Islet precursor cell (in vitro differentiated cells): ENCODE measurements around the gene FGF8.
"Not testable (repeated sequence)": the region's sequence is repeated elsewhere in the genome, so short reads cannot be mapped to it uniquely, and the experiment has no call there.

Source experiments
- DNase-seq: peaks from one replicate; pipeline ENCODE4 v3.0.0-alpha.2; 2018

FGF8 gene, protein sequence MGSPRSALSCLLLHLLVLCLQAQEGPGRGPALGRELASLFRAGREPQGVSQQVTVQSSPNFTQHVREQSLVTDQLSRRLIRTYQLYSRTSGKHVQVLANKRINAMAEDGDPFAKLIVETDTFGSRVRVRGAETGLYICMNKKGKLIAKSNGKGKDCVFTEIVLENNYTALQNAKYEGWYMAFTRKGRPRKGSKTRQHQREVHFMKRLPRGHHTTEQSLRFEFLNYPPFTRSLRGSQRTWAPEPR

DNA sequence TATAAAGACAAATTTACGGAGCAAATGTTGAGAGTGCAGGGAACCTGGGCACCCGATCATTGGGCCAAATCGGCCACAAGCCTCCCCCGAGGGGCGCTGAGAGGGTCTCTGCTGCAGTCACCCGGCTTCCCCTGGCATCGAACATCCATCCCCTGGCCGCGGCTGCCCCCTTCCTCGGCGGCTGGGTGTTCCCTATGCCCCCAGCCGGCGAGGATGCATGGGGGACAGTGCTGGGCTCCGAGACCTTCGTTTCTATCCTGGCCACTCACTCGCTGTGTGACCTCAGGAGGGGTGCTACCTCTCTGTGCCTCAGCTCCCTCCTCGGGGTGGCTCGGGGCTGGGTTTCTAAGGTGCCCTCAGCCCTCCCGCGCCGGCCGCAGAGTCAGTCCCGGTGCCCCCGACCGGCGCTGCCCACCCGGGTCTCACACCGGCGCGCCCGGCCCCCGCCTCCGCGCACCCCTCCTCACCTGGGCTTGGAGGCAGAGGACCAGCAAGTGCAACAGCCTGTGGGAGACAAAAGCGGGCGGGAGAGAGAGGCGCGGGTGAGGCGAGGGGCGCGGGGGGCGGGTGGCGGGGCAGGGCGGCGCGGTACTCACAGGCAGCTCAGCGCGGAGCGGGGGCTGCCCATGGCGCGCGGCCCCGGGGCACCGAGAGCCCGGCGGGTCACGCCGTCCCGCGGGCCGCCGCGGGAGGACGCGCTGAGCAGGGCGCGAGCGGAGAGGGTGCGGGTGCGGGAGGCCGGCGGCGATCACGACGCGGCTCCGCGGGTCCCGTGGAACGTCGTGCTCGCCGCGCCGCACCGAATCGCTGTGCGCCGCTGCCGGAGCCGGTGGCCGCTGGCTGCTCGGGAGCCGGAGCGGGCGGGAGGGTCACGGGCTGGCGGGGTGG, at the start of gene FGF8:
Gene FGF8, minus strand, starts transcription at position 842 of the 888 bp plus-strand sequence. Its CDS starts 214 bp downstream, at position 628.
- no peak for DNase-seq

DNA sequence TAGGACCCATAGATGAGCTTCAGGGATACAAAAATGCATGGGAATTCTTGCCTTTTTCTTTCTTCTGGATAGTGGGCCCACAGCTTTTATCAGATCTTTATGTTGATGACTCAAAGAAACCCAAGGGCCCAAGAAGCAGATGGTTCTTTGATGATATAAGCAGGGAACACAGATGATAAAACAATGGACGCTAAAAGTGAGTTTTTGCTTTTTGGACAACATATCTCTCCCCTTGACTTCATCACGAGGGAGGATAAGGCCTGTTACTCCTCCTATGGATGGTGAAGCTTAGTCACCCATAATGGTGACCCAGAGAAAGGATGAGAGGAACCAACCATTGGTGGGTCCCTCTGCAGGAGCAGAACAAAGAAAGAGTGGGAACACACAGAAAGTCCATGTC, 48.8 kb upstream of the FGF8 start:
- DNase-seq, result no peak

DNA sequence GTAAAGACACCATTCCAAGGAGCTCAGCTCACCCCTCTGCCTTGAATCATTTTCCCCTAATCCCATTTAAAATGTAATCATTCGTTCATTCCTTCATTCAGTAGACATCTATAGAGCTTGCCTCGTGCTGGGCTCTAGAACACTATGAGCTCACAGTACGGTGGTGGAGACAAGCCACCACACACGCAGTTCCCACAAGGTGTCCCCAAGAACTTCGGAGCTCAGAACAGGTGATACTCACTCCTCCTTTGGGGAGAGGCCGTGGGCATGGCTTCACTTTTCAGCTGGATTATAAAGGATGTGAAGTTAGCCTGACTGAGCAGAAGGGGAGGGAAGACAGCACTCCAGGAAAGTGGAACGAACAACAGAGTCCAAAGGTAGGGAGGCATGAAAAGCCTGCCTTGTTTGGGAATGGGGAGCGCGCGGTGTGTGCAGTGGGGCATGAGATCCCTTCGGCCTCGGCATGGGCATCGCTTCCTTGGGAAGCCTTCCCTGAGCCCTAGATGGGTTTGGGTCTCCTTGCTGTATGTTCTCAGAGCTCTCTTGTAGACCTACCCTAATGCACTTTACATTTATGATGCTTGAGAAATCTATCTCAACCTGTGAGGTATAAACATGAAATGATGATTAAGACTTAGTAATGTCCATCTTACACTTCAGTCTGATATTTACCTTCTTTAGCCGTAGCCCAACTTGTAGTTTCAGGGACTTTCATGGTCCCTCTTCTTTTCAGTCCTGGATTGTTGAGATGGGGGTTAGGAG, 43.1 kb upstream of the FGF8 start:
- DNase-seq, result no peak

DNA sequence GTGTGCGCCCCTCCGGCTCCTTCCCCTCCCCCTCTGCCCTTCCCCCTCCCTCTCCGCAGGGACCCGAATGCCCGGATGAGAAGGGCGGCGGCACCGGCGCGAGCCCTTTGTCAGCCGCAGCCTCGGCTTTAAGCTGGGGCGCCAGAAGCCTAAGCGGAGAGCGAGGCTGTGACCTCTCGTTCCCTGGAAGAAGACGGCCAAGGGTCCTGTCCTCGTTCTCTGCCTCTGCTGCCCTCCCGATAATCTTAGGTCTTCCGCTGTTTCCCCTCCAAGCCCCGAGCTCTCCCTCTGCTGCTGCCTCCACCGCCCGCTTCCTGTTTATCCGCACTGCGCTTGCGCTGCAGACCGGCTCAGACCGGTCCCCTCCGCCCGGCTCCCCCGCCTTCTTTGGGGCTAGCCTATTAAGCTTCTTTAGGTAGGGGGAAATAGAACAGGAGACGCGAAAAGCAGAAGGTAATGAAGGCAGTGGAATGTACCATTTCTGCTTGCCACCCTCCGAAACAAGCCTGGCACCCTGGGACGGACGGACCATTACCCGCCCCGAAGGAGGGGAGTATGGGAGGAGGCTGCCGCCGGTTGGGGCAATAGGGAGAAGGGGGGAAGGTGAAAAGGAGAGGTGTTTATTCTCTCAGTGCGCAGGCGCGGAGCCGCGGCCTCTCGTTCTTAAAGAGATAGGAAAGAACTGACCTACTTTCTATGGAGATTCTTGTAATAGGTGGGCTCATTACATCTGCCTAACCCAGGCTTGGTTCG, 42.4 kb upstream of the FGF8 start, which contains the start of gene OGA:
Gene OGA, minus strand, starts transcription at position 326 of the 753 bp plus-strand sequence. CDS start 422 bp downstream, outside the sequence.
- DNase-seq, result peak; percentile 100

DNA sequence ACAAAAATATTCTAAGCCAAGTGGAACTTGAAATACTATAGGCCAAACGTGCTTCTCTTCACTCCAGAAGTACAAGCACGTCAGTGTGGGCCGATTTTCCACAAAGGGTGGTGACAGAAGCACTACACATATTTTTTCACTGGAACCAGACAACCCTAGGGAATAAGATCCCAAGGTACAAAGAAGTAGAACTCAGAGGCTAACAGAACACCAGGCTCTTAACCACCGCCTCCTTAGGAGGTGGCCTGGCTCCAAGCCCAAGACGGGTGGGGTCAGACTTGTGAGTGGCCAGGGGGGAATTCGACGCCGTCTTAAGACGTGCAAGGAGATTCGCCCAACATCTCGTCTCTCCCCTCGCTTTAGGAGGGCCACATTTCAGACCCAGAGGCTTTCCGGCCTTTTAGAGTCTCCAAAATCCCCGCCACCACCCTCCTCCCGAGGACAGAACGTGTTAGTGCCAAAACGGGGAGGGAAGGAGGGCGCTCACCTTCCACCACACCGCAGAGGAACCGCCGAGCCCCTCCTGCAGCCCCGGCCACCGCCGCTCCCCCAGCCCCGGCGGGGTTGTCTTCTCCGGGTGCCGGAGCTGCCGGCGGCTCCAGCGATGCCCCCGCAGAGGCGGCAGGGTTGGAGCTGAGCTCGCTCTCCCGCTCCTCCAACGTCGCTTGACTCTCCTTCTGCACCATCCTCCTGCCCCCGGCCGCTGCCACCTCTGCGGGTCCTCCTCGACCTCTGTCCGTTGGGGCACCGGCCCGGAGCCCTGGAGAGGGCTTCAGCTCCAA, 41.6 kb upstream of the FGF8 start:
- peak; percentile 80 for DNase-seq

DNA sequence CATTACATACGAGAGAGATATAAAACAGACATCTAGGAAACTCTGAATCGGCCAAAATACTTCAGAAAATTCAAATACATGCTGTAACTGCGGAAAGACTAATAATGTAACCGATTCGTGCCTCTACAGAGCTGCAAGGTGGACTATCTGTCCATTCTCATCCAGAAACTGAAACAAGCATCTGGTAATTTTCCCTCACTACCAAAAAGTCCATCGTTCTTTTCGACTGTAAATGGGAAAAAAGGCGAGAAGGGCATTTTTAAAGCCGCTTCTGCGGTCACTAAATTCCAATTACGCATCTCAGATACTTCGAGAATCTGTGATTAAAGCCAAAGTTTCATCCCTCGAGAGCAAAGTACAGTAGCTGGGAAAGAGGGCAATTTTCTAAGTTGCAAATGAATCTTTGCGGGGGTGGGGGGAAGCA, 41.0 kb upstream of the FGF8 start:
- DNase-seq, result no peak

DNA sequence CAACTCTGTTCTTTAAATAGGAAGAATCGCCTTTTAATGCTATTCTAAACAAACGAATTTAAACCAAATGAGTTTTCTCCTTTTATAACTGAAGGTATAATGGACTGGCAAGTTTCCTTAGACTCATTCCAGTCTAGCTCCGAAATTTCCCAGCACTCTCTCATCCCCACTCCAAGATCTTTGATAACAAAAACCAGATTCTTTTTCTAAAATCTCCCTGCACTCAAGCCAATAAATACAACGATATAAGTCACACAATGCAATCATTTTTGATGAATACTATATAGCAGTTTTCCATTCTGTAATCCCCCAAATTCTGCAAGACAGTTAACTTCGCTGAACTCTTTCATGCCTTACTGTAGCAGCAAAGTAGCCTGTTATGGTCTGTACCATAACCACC, 40.5 kb upstream of the FGF8 start:
- no peak for DNase-seq

DNA sequence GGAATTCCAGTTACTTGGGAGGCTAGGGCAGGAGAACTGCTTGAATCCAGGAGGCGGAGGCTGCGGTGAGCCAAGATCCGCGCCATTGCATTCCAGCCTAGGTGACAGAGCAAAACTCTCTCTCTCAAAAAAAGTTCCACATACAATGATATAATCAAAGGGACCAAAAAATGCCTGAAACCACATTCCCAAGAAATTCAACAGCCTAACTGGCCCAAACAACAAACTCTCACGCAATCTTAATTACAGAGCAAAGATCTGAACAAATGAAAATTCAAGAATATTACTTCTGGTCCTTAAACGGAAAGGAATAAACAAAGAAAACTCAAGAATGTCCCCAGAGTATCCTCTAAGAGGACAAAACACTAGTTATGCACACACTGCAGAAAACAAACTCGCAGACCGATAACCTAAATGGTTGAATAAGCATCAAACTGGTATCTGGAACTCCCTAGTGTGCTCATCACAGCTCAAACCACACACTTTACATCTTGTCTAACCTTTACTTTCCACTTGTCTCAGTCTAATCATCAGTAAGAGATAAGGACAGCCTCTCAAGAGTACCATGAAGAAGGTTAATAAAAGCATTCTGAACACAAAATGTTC, 38.7 kb upstream of the FGF8 start:
- no peak for DNase-seq

DNA sequence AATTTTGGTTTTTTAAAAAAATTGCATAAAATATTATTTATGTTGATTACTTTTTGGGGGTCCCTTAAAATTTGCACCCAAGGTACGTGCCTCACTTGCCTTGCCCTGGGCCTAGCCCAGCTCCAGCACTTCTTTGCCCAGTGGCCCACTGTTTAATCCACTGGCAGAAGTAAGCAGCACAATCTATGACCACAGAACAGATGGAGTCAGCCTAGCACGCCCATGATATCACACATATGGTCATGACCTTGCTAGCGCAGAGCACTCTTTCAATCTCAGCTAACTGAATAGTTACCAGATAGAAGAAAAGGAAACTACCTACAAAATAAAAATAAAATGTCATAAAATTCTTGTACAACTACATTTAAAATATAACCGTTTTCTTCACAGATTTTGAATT, 36.7 kb upstream of the FGF8 start:
- DNase-seq, result no peak

DNA sequence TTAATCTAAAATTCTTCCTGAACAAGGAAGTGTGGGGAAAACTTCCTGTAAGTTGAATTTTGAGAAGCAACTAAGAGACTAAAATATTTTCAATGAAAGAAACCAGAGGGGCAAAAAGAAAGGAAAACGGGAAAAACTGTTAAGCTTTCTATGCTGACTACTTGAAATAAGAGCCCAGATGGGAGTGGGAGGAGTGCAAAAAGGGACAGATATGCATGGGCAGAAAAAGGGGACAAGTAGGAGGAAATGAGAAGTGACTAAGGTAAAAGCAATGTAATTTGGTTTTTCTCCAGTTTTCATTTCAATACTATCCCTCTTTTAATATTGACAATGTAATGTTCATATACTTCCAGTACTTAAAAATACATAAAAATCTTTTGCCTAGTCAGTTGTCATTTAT, 31.2 kb upstream of the FGF8 start:
- no peak for DNase-seq

DNA sequence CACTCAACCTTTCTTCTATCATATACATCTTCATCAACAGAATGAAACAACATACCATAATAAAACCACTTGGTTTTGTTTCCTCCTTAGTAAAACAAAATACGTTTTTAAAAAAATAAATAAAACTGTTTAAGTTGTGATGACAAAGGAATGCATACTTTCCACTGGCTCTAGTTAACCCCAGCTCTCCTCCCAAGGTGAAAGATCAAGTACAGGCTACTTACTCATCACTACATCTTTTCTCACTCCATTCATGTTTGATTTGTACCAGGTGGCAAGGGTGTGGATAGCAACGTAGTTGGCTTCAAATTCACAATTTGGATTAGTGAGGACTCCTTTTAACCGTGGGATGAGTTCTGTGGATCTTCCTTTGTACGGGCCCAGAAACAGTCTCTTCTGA, 27.6 kb upstream of the FGF8 start:
- no peak for DNase-seq

DNA sequence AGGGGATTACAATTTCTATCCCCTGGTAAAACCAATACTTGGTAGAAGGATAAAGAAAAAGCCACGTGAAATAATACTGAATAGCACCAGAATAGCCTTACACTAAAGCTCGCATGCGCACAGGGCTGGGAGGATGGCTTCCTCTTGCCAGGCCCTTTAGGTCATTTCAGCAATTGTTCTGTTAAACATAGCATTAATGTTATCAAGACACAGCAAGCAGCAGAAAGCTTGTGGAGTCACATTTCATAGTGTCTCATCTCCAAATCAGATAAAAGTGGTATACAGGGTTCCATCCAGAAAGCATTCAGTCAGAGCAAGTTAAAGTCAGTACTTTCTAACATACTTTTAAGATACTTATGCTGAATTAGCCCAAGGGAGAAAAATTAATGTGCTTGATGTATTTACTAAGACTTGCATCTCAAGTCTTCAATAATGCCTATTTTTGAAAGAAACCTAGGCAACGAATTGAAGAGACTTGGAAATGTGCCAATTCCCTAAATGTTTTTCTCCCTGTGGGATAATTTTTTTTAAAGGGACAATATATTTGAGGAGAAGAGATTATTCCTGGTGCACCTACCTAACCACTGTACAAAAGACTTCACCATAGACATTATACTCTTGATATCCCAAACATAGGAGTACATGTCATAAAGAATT, 21.6 kb upstream of the FGF8 start:
- no peak for DNase-seq

DNA sequence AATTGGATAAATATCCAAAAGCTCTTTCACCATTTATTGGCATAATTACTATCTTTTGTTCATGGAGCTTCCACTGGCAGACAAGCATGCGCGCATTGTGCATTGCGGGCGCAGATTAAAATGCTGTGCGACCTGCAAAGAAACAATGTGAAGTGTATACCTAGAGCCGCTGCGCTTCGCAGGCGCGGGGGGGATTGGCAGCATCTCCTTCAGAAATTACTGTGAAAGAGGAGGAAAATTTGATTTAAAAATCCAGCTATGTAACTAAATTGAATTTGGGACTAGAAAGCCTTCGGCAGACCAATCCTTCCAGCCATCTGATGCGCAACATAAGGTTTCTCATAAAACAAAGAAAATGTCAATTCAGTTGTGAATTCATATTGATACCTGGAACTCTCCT, 17.6 kb upstream of the FGF8 start:
- no peak for DNase-seq

DNA sequence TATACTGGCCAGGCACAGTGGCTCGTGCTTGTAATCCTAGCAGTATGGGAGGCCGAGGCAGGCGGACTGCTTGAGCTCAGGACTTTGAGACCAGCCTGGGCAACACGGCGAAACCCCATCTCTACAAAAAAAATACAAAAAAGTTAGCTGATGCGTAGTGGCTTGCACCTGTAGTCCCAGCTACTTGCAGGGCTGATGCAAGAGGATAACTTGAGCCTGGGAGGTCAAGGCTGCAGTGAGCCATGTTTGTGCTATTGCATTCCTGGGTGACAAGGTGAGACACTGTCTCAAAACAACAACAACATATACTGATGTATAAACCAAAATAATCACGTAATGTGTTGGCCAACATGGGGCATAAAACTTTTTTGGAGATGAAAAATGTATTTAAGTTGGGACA, 13.8 kb upstream of the FGF8 start:
- no peak for DNase-seq

DNA sequence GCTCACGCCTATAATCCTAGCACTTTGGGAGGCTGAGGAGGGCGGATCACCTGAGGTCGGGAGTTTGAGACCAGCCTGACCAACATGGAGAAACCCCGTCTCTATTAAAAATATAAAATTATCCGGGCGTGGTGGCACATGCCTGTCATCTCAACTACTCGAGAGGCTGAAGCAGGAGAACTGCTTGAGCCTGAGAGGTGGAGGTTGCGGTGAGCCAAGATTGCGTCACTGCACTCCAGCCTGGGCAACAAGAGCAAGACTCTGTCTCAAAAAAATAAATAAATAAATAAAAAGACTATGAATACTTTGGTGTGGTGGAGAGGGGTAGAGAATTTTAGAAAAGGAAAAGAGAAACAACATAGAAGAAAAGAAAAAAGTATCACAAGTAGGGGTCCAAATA, 13.3 kb upstream of the FGF8 start:
- not testable (repeated sequence) for DNase-seq

DNA sequence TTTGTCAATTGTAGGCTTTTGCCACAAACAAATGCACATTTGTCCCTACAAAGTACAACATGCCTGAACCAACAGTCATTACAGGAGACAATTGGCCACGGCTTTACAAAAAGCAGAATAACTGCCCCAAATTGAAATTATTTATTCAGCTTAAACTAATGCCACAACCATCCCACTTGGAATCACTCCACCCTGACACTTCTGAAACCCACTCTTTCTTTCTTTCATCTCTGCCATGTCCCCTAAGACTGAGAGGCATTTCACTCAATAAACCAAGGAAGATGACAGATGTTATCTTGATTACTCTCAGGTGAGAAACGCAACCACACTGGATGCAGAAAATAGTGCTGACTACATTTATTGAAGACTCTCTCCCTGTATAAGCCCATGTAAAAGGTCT, 9.9 kb upstream of the FGF8 start:
- no peak for DNase-seq

DNA sequence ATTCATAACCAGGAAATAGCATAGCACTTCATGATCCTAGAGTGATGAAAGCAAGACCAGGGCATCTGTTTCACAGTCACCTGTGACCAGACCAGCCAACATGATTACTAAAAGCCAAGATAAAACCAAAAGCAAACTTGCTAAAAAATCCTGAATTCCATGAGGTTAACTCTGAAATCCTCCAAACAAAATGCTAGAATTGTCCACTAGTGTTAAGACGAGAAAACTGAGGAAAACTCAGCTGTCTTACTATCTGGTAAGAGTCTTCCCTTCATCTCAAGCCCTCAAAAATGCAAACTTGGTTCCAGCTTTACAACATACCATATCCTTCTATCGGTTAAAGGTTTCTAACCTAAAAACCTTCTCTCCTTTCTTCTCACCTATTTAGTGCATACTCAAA, 8.6 kb upstream of the FGF8 start:
- DNase-seq, result no peak

DNA sequence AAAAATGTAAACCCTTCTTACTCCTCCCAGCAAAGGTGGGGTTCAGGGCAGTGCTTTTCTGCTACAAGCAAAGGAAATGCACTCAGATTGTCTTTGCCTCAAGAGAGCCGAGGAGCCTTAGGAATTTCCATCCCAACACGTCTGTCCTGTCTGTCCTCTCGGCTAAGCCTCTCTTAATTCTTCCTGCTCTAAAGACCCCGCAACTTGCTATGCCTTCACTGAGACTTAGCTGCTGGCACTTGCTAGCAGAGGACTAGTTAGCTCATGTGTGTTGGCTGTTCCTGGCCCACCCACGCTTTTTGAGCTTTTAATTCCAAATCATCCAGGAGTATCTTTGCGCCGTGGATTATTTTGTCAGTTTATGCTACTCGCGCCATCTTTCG, 7.8 kb upstream of the FGF8 start:
- no peak for DNase-seq

DNA sequence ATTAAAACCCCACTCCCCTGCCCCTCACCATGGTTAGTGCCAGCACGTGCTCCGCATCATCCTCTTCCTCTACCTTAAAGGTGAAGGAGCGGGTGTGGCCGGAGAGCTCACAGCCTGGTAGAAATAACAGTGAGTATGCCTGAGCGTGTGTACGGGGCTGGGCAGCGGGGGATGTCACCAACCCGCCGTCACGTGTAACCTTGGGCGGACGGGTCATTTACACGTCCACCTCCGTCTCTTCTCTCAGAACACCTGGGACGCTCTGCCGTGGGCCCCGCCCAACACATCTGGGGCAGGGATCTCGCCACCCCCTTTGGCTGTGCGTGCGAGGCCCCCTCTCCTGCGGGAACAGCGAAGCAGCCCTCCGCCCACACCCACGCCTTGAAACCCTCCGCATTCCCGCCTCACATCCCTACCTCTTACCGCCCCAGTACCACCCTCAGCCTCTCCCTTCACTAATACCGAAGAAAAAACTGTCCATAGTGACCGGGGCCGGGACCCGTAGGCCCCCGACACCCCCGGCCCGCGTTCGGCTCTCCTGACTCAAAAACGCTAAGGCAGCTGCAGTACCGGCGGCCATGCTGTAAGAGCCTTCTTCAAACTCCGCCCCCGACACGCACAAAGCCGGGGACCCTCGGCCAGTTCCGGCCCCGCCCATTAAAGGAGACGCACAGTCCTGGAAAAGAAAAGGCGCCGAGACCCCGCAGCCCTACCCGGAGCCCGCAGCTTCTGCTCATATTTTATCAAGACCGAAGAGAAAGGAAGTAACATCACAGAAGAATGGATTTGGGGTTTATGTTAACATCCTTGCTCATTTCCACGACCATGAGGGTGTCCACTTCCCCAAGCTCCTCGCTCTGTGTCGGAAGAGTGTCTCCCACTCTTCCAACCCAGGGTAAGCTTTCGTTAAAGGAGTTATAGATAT, 7.2 kb upstream of the FGF8 start, which contains the start of gene NPM3:
Gene NPM3, minus strand, starts transcription at position 636 of the 925 bp plus-strand sequence. Its CDS starts 56 bp downstream, at position 580.
- peak; percentile 94 for DNase-seq
